ENCODE results near the gene ZNF438. TPM values are rescaled to one million over a fixed set of nuclear protein-coding genes. Genes with fewer than 3 reads are reported as not detected.

The ZNF438 gene
- total RNA-seq, 1 experiment from 2014 or later: 0.83 TPM

GRCh38 chr10:30803058-30803457 lies 228.6 kb downstream of the ZNF438 start:
- no peaks in the 10 kb centered on the region for H3K79me1 ChIP-seq (ENCODE audit: insufficient read depth, low read depth, low read length, poor library complexity, severe bottlenecking)
- peaks cover 2% of the 10 kb centered on the region; the same call in 1 of the 2 replicates for H3K27me3 Mint-ChIP-seq (ENCODE audit: low read depth)

More at GRCh38 chr10:30803058-30803457, 228.6 kb downstream of the ZNF438 start:
- H2BK20ac ChIP-seq (ENCODE audit: low read depth, low read length, poor library complexity, severe bottlenecking): no peak overlapping the region
- no peak overlapping the region for H2BK120ac ChIP-seq (ENCODE audit: low read depth, low read length, poor library complexity, severe bottlenecking)
- no peak overlapping the region for H3K23ac ChIP-seq (ENCODE audit: insufficient read length, low read depth, low read length)
- H3K9ac ChIP-seq (ENCODE audit: extremely low read depth, insufficient read length, low read length): no peak overlapping the region
- H4K91ac ChIP-seq (ENCODE audit: insufficient read length, low read depth, low read length): no peak overlapping the region
- H3K4me2 ChIP-seq (ENCODE audit: insufficient read depth, insufficient read length, low read length): no peak overlapping the region
- no peaks in the 10 kb centered on the region for H3K9me3 ChIP-seq (ENCODE audit: control insufficient read depth, low read depth, low read length)
- H4K8ac ChIP-seq (replicated peaks; ENCODE audit: insufficient read length, low read depth, low read length): no peak overlapping the region
- no peaks in the 10 kb centered on the region for H3K23me2 ChIP-seq (ENCODE audit: insufficient read length, low read depth, low read length, poor library complexity, severe bottlenecking)
- DNase-seq: no peak
- no peak overlapping the region for H2AK5ac ChIP-seq (ENCODE audit: insufficient read length, low read length)
- Mint-ChIP-seq H3K4me1 (no peaks in the 10 kb centered on the region), H3K9me3 (peaks cover 8 to 16% of the 10 kb centered on the region in 2 experiments; a peak in 4 of 5 replicates), H3K4me3 (no peak overlapping the region), H3K36me3 (ENCODE audit: insufficient read depth in 1 of 3, low read depth in 3 of 3) (peaks cover 0 to 12% (median 5%) of the 10 kb centered on the region in 3 experiments; a peak in 4 of 7 replicates), H3K27ac (no peak overlapping the region)
- H4K5ac ChIP-seq (ENCODE audit: insufficient read length, low read depth, low read length): no peak overlapping the region
- no peak overlapping the region for H2BK12ac ChIP-seq (ENCODE audit: insufficient read length, low read depth, low read length)
- H2BK15ac ChIP-seq (ENCODE audit: low read depth, low read length): no peak overlapping the region
- no peaks in the 10 kb centered on the region for H3K79me2 ChIP-seq (ENCODE audit: insufficient read depth, low read length)
- H3K14ac ChIP-seq (ENCODE audit: insufficient read depth, low read length): no peak overlapping the region
- no peak overlapping the region for H2AFZ ChIP-seq (ENCODE audit: low read length)
- H3K18ac ChIP-seq (ENCODE audit: insufficient read length, low read depth, low read length): no peak overlapping the region
- no peaks in the 10 kb centered on the region for H3K4me1 ChIP-seq (ENCODE audit: insufficient read depth, low read length)
- H2BK5ac ChIP-seq (ENCODE audit: insufficient read length, low read length): no peak overlapping the region
- WGBS (ENCODE audit: extremely low coverage, insufficient read length, low lambda C conversion rate): no CpG with 5 or more reads among the region's 3 CpGs
- H3K56ac ChIP-seq (ENCODE audit: insufficient read length, low read depth, low read length): no peak overlapping the region
- no peaks in the 10 kb centered on the region for H3K27me3 ChIP-seq (ENCODE audit: insufficient read depth, low read length)
- H4K20me1 ChIP-seq (ENCODE audit: control insufficient read depth, insufficient read depth, insufficient read length): no peaks in the 10 kb centered on the region
- no peak overlapping the region for H3K27ac ChIP-seq (ENCODE audit: insufficient read length, low read depth, low read length)
- H3K4ac ChIP-seq (ENCODE audit: low read depth, low read length): no peak overlapping the region
- TF ChIP-seq CTCF (conservative IDR thresholded peaks at IDR 0.05): no peak
- H3T11ph ChIP-seq (ENCODE audit: low read length): no peak overlapping the region
